GDM1 (cell line): Measurements from ENCODE around the gene PPME1.

ENCODE experiments used
- DNase-seq: peaks from one replicate; lab custom pipeline; 2025; lab: John Stamatoyannopoulos, UW

Gene PPME1

GRCh38 chr11:74226907-74227306 lies 55.8 kb downstream of the PPME1 start:
- DNase-seq, result no peak

GRCh38 chr11:74232311-74232950 lies 61.3 kb downstream of the PPME1 start:
- DNase-seq, result no peak

GRCh38 chr11:74233683-74234082 lies 62.6 kb downstream of the PPME1 start:
- DNase-seq, result no peak

- DNase-seq, result no peak
Measured at GRCh38 chr11:74235121-74235520, 64.0 kb downstream of the PPME1 start.

- DNase-seq, result no peak
Measured at GRCh38 chr11:74237541-74237940, 66.5 kb downstream of the PPME1 start.

- no peak for DNase-seq
Measured at GRCh38 chr11:74238243-74238642, 67.2 kb downstream of the PPME1 start.

- DNase-seq, result no peak
Measured at GRCh38 chr11:74248469-74248868, 77.4 kb downstream of the PPME1 start.

- DNase-seq, result no peak
Measured at GRCh38 chr11:74249496-74249895, 78.4 kb downstream of the PPME1 start.

GRCh38 chr11:74253361-74253760 lies 82.3 kb downstream of the PPME1 start:
- DNase-seq, result no peak

- DNase-seq, result peak; percentile 60
Measured at GRCh38 chr11:74255741-74256375, 84.8 kb downstream of the PPME1 start.

- DNase-seq, result no peak
Measured at GRCh38 chr11:74256378-74257133, 85.5 kb downstream of the PPME1 start.

GRCh38 chr11:74257959-74258553 lies 87.0 kb downstream of the PPME1 start:
- no peak for DNase-seq

- no peak for DNase-seq
Measured at GRCh38 chr11:74262725-74263124, 91.6 kb downstream of the PPME1 start.

- no peak for DNase-seq
Measured at GRCh38 chr11:74265256-74265655, 94.2 kb downstream of the PPME1 start.

- no peak for DNase-seq
Measured at GRCh38 chr11:74267014-74267413, 95.9 kb downstream of the PPME1 start.

GRCh38 chr11:74268456-74268855 lies 97.4 kb downstream of the PPME1 start:
- no peak for DNase-seq

GRCh38 chr11:74269161-74269811 lies 98.2 kb downstream of the PPME1 start:
- peak; percentile 49 for DNase-seq

- DNase-seq, result no peak
Measured at GRCh38 chr11:74272276-74272675, 101.2 kb downstream of the PPME1 start.

- no peak for DNase-seq
Measured at GRCh38 chr11:74276581-74276980, 105.5 kb downstream of the PPME1 start.

- no peak for DNase-seq
Measured at GRCh38 chr11:74278103-74278502, 107.0 kb downstream of the PPME1 start.

GRCh38 chr11:74278721-74279161 lies 107.7 kb downstream of the PPME1 start:
- DNase-seq, result no peak

- DNase-seq, result no peak
Measured at GRCh38 chr11:74279256-74279655, 108.2 kb downstream of the PPME1 start.
